Raji (cell line): ENCODE measurements around the gene CNFN.

Experiments
- POLR2A ChIP-seq: IDR thresholded peaks from 2 replicates; pipeline ENCODE4 v1.6.1; 2011; ENCODE audit warnings: low read depth, low read length, control low read depth; ENCODE audit not compliant: insufficient read depth

The CNFN gene

DNA sequence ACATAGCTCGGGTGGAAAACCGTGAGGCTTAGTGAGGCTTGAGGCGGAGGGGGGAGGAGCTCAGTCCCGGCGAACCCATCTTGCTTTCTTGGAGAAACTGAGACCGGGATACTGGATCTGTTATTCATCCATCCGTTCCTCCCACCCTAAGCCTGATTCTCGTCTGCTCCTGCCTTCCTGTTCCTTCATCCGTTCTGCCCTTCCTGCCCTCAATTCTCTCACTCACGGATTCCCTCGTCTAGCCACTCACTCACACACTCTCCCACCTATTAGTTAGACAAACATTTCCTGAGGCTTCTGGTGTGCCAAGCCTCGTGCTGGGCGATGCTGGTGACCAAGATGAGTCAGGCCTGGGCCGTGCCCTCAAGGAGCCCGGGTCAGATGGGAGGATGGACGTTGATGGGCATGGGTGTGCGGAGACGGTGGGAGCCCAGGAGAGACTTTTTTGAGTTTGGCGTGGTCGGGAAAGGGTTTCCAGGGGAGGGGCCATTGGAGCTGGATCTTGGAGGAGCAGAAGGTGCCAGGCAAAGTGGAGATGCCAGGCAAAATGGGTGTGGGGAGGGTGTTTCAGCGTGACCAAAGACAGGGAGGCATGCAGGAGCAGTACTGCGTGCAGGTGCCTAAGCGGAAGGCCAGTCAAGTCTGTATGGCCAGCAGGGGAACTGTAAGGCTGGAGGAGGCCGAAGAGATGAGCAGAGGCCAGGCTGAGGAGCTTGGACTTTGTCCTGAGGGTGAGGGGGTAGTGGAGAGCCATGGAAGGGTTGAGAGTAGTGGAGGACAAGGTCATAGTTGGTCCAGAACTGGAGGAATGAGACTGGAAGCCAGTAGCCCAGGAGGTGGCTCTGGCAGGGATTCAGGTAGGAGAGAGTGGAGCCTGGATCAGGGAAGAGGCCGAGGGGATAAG lies 7.4 kb upstream of the CNFN start:
- no peak for TF ChIP-seq POLR2A

DNA sequence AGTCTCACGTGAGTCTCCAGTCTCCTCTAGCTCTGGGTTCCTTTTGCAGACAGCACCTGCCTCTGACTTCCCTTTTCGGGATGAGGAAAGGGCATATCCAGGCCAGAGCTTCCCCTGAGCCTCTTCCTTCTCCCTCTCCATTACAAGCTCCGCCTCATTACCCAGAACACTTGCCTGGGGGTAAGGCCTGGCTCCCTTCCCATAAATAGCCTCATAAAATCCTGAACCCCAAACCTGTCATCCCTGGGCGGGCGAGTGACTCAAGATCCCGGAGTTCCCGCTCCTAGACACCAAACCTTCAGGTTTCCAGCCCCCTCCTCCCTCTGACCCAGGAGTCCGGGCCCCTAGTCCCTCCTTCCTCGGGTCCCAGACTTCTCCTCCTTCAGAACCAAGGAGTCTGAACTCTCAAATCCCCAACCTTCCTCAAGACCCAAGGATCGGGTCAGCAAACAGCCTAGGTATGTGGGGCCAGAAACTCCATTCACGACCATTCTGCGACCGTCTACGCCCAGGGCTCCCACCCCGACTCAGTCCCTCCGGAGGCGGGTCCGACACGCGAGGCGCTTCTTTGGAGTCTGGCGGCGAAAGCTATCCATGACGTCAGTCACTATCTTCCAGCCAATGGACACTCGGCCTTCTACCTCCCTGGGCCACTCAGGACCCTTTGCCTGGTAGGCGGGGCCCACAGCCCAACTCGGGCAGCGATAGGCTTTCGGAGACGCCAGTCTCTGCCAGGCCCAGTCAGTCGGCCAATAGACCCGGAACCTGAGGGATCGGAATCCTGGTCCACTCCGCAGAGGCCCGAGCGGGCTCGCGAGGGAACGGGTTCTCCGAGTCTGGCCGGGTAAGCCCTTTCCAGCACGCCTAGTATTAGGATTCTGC lies 6.5 kb upstream of the CNFN start:
- TF ChIP-seq POLR2A, result peak; percentile 90

DNA sequence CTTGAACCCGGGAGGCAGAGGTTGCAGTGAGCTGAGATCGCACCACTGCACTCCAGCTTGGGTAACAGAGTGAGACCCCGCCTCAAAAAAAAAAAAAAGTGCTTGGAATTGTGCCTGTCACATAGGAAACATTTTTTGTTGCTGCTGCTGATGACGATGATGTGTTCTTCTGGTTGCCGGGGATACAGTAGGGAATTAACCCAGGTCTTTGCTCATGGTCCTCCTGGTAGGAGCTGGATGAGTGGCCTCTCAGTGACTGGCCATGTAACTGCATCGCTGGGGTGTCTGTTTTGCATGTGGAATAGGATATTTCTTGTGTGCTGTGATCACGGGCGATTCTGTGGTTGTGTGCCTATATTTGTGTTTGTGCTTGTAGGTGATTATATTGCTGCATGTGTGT lies 4.7 kb upstream of the CNFN start:
- no peak for TF ChIP-seq POLR2A

- no peak for TF ChIP-seq POLR2A
Measured at GRCh38 chr19:42392165-42392564, 2.1 kb upstream of the CNFN start.

DNA sequence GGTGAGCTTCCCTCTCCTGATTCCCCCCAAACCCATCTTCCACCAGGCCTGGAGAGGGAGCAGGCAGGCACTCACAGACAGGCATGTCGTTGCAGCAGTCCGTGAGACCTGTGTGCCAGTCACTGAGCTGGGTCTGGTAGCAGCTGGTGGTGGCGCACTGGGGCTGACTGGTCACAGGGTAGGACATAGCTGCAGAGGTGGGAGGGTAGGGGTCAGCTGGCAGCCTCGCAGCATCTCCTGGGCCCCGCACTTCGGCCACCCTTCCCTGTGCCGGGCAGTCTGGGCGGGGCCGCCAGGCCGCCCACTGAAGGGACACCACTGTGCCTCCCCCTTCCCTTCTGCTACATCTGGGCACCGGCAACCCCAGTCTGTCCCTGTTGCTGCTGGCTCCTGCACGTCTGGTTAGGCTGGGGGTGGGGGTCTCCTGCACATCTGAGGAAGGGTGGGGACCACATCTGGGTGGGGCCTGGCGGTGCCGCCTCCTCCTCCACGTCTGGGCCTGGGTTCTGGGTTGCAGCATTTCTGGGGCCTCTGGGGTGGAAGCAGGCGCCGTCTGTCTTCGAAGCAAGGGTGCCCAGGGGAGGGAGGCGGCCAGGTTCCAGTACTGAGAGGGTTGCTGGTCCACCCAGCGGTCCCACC lies 1.1 kb downstream of the CNFN start:
- TF ChIP-seq POLR2A, result no peak

DNA sequence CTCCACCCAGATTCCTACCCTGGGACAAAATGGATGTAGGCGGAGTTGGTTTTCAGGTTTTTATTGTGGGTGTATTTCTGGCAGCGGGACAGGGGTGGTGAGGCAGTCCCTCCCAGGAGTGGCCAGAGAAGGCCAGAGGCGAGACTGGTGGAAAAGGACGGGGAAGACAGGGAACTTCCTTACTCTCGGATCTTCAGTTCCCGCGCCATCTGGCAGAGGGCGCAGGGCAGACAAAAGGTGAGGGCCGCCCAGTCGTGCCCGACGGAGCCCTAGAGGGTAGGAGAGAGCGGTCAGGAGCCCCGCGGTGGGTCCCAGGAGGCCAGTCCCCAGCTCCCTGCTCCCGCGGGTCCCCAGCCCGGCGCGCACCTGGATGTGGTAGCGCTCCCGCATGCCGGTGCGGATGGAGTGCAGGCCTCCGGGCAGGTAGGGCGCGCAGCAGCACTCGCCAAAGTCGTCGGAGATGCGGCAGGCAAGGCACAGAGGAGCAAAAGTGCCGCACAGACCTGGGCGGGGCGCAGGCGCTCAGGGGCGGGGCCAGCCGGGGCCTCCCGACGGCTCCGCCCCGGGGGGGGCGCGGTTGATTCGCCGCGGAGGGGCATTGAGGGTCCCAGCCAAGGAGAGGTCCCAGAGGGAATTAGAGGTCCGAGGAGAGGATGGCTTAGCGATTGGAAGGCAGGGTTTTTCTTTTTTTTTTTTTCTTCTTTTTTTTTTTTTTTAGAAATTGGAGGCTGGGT lies 3.0 kb downstream of the CNFN start:
- peak; percentile 48; the same call in 1 of the 2 replicates for TF ChIP-seq POLR2A

GRCh38 chr19:42380155-42380554 lies 9.9 kb downstream of the CNFN start:
- no peak for TF ChIP-seq POLR2A

DNA sequence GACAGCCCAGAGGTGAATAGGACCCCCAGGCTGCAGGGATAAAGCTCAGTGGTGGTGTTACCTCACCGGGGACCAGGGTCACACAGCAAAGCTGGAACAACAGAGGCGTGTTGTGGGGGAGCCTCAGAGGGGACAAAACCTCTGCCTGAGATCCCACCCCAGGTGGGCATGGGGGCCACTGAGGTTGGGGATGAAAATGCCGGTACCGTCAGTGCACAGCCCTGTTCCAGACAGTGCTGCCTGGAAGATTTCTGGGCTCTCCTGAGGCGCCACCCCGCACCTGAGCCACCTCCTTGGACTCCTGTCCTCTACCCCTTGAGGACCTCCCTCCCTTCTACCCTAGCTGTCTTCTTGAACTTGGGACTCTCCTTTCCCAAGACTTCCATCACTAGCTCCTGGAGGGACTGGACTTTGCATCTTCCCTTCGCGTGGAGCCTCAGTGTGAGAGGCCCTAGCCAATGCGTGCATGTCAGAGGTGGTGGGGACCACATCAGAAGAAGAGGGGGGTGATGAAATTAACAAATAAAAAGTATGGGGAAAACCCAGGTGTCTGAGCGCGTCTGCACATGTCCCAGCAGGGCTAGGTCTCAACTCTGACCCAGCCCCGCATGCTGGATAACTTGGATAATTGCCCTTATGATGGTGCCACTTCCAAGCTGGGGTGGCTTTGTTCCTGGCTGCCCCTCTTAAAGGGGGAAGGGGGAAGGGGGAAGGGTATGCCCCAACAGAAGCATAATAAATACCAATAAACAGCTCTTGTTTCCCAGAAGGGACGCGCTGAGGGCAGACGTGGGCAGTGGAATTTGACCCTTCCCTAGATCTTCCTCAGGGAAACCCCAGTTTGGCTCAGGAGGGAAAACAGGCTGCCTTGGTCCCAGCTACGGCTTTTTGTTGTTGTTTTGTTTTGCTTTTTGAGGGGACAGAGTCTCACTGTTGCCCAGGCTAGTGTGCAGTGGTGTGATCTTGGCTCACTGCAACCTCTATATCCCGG lies 11.6 kb downstream of the CNFN start:
- no peak for TF ChIP-seq POLR2A

DNA sequence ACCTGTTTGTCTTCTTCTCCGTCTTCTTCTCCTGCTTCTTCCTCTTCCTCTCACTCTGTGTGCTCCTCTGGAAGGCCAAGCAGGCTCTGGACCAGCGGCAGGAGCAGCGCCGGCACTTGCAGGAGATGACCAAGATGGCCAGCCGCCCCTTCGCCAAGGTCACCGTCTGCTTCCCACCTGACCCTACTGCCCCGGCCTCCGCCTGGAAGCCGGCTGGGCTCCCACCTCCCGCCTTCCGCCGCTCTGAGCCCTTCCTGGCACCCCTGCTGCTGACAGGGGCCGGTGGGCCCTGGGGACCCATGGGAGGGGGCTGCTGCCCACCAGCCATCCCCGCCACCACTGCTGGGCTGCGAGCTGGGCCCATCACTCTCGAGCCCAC lies 13.9 kb downstream of the CNFN start:
- TF ChIP-seq POLR2A, result no peak

GRCh38 chr19:42375415-42376176 lies 14.5 kb downstream of the CNFN start:
- TF ChIP-seq POLR2A, result no peak

- TF ChIP-seq POLR2A, result no peak
Measured at GRCh38 chr19:42374826-42375376, 15.2 kb downstream of the CNFN start.

GRCh38 chr19:42370626-42371175 lies 19.4 kb downstream of the CNFN start:
- TF ChIP-seq POLR2A, result no peak
